NCI-H2081 treated with DMSO at 0.1 percent for 48 hours (cell line): ENCODE data around the gene GPR37L1.
"Not testable (repeated sequence)": the region's sequence is repeated elsewhere in the genome, so short reads cannot be mapped to it uniquely, and the experiment has no call there.

Experiments used
- DNase-seq: peaks from one replicate; lab custom pipeline; 2025; lab: John Stamatoyannopoulos, UW

Gene GPR37L1

GRCh38 chr1:202110977-202111376 is 11.7 kb upstream of the GPR37L1 start:
- DNase-seq = no peak

- not testable (repeated sequence) for DNase-seq
Measured at GRCh38 chr1:202111589-202111988, 11.1 kb upstream of the GPR37L1 start.

- DNase-seq = no peak
Measured at GRCh38 chr1:202112859-202113689, 9.6 kb upstream of the GPR37L1 start.

- peak; percentile 35 for DNase-seq
Measured at GRCh38 chr1:202113690-202114300, 8.9 kb upstream of the GPR37L1 start.

GRCh38 chr1:202116287-202116686 is 6.4 kb upstream of the GPR37L1 start:
- DNase-seq = no peak

- no peak for DNase-seq
Measured at GRCh38 chr1:202117898-202118371, 4.8 kb upstream of the GPR37L1 start.

- DNase-seq = no peak
Measured at GRCh38 chr1:202121006-202121405, 1.7 kb upstream of the GPR37L1 start.

- DNase-seq = no peak
Measured at GRCh38 chr1:202123336-202123813, 658 bp downstream of the GPR37L1 start.

- no peak for DNase-seq
Measured at GRCh38 chr1:202124142-202124541, 1.4 kb downstream of the GPR37L1 start.

- DNase-seq = no peak
Measured at GRCh38 chr1:202125611-202126010, 2.9 kb downstream of the GPR37L1 start.

- DNase-seq = no peak
Measured at GRCh38 chr1:202126426-202126825, 3.7 kb downstream of the GPR37L1 start.

- DNase-seq = no peak
Measured at GRCh38 chr1:202127061-202127460, 4.3 kb downstream of the GPR37L1 start.

GRCh38 chr1:202127836-202128622 is 5.3 kb downstream of the GPR37L1 start:
- no peak for DNase-seq

- DNase-seq = no peak
Measured at GRCh38 chr1:202129453-202130296, 7.0 kb downstream of the GPR37L1 start.

- no peak for DNase-seq
Measured at GRCh38 chr1:202130297-202130721, 7.6 kb downstream of the GPR37L1 start.

GRCh38 chr1:202130816-202131522 is 8.3 kb downstream of the GPR37L1 start:
- DNase-seq = no peak

GRCh38 chr1:202131956-202132821 is 9.5 kb downstream of the GPR37L1 start:
- DNase-seq = no peak

GRCh38 chr1:202133001-202133400 is 10.3 kb downstream of the GPR37L1 start:
- DNase-seq = no peak

- no peak for DNase-seq
Measured at GRCh38 chr1:202133496-202133895, 10.8 kb downstream of the GPR37L1 start.

- DNase-seq = no peak
Measured at GRCh38 chr1:202133989-202134388, 11.3 kb downstream of the GPR37L1 start.
